ENCODE measurements around the gene MANBA. TPM values are rescaled to one million over a fixed set of nuclear protein-coding genes. Genes with fewer than 3 reads are reported as not detected.

The MANBA gene
- total RNA-seq, 2 donors from 2014 or later = 37.2 to 41.3 TPM

- H3K4me3 ChIP-seq = no peak overlapping the region
- H3K9me3 ChIP-seq = no peaks in the 10 kb centered on the region
- no peaks in the 10 kb centered on the region for H3K36me3 ChIP-seq
- no peaks in the 10 kb centered on the region for H3K4me1 ChIP-seq (ENCODE audit: control insufficient read depth in 1 of 2, low read depth in 2 of 2)
- no peaks in the 10 kb centered on the region for H3K27me3 ChIP-seq (replicated peaks; ENCODE audit: insufficient read depth)
- no peak for TF ChIP-seq CTCF (IDR thresholded peaks at IDR 0.05)
- DNase-seq (ENCODE audit: low spot score) (no peak), ATAC-seq (ENCODE audit: insufficient number of reproducible peaks, low FRiP score, low read depth) (no peak)
- no peak overlapping the region for H3K27ac ChIP-seq
These were observed 12.1 kb upstream of the MANBA start for GRCh38 chr4:102772738-102773340.

GRCh38 chr4:102764901-102765300 is 4.1 kb upstream of the MANBA start:
- H3K4me1 ChIP-seq (ENCODE audit: control insufficient read depth in 1 of 2, low read depth in 2 of 2) = peaks cover 0 to 8% of the 10 kb centered on the region in 2 donors
- H3K4me3 ChIP-seq = no peak overlapping the region
- DNase-seq (ENCODE audit: low spot score) (no peak), ATAC-seq (ENCODE audit: insufficient number of reproducible peaks, low FRiP score, low read depth) (no peak)
- H3K27me3 ChIP-seq (replicated peaks; ENCODE audit: insufficient read depth) = no peaks in the 10 kb centered on the region
- no peak for TF ChIP-seq CTCF (IDR thresholded peaks at IDR 0.05)
- H3K36me3 ChIP-seq = no peaks in the 10 kb centered on the region
- H3K27ac ChIP-seq = no peak overlapping the region
- no peaks in the 10 kb centered on the region for H3K9me3 ChIP-seq

- Histone ChIP-seq H3K9me3 (no peaks in the 10 kb centered on the region), H3K4me3 (peak overlapping the region; percentile 83), H3K27me3 (replicated peaks; ENCODE audit: insufficient read depth) (no peaks in the 10 kb centered on the region), H3K36me3 (no peaks in the 10 kb centered on the region), H3K4me1 (ENCODE audit: control insufficient read depth in 1 of 2, low read depth in 2 of 2) (peaks cover 6 to 17% of the 10 kb centered on the region in 2 donors), H3K27ac (no peak overlapping the region)
- DNase-seq (ENCODE audit: low spot score) (no peak), ATAC-seq (ENCODE audit: insufficient number of reproducible peaks, low FRiP score, low read depth) (no peak)
- no peak for TF ChIP-seq CTCF (IDR thresholded peaks at IDR 0.05)
These were observed 1.1 kb upstream of the MANBA start for GRCh38 chr4:102761906-102762305.

GRCh38 chr4:102761296-102761701 is 531 bp upstream of the MANBA start:
- no peak for DNase-seq (ENCODE audit: low spot score)
- H3K27ac ChIP-seq = peak overlapping the region in 1 of 2 donors; percentile 75
- no peak for TF ChIP-seq CTCF (IDR thresholded peaks at IDR 0.05)
- no peaks in the 10 kb centered on the region for H3K27me3 ChIP-seq (replicated peaks; ENCODE audit: insufficient read depth)
- no peaks in the 10 kb centered on the region for H3K9me3 ChIP-seq
- peak; percentile 20 for ATAC-seq (ENCODE audit: insufficient number of reproducible peaks, low FRiP score, low read depth)
- peaks cover 6 to 17% of the 10 kb centered on the region in 2 donors for H3K4me1 ChIP-seq (ENCODE audit: control insufficient read depth in 1 of 2, low read depth in 2 of 2)
- H3K4me3 ChIP-seq = peak overlapping the region; percentile 83
- no peaks in the 10 kb centered on the region for H3K36me3 ChIP-seq

DNA sequence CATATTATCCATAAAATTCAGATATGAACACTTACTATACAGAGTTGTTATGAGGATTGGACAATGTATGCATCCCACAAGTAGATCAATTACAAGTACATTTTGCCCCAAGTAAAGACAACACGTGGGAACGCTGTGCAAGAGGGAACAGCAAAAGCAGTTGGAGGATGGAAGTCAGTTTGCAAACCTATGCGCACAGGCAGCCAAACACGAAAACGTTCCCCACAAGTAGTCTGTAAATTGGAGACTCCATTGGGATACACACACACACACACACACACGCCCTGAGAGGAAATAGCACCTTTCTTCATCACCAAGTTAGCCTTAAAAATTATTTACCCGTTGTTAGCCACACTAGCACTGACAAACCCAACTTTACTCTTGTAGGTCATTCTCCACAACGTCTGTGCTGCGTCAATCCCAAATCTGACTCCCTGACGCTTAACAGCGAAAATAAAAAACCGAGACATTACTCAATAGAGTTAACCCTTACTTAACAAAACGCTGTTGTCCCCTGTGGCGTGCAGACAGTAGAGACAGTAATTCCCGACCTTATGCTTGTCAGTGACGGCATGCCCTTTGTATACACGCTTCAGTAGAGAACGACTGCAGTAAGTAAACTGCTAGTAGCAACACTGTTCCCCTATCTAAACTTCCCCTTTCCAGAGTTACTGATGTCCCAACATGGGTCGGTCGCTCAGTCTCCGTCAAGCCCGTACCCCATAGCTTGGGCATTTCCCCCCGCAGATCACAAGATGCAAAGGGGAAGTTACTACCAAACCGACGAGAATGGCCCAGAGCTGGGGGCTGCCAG is 730 bp downstream of the MANBA start:
- Histone ChIP-seq H3K36me3 (no peaks in the 10 kb centered on the region), H3K4me3 (peak overlapping the region; percentile 83), H3K27me3 (replicated peaks; ENCODE audit: insufficient read depth) (no peaks in the 10 kb centered on the region), H3K27ac (peak overlapping the region; percentile 19 to 75), H3K4me1 (ENCODE audit: control insufficient read depth in 1 of 2, low read depth in 2 of 2) (peaks cover 6 to 17% of the 10 kb centered on the region in 2 donors), H3K9me3 (no peaks in the 10 kb centered on the region)
- TF ChIP-seq CTCF (IDR thresholded peaks at IDR 0.05) = no peak
- ATAC-seq (ENCODE audit: insufficient number of reproducible peaks, low FRiP score, low read depth) = peak; percentile 9
- no peak for DNase-seq (ENCODE audit: low spot score)

All from thoracic aorta (tissue), 2 donors.